Neural cell (in vitro differentiated cells): ENCODE results near the gene ESPL1.

Experiments used
- EZH2 ChIP-seq: fragments of 200-600, 300-800 bp; shearing (Covaris generic), sonication (generic); IDR thresholded peaks from 2 replicates; pipeline ENCODE4 v1.6.1; 2014; ENCODE audit warnings: antibody characterized with exemption, low read length, borderline replicate concordance, mild to moderate bottlenecking; ENCODE audit not compliant: insufficient read depth, poor library complexity, severe bottlenecking
- POLR2AphosphoS5 ChIP-seq: IDR thresholded peaks from 2 replicates; pipeline ENCODE4 v1.6.1; 2012
- TAF1 ChIP-seq: IDR thresholded peaks from 2 replicates; pipeline ENCODE4 v1.6.1; 2012; ENCODE audit warnings: low read depth

- TF ChIP-seq TAF1, result no peak
- TF ChIP-seq POLR2AphosphoS5, result no peak
- no peak for TF ChIP-seq EZH2
These were observed 2.3 kb upstream of the ESPL1 start for GRCh38 chr12:53265783-53266182.
